Epithelial cell of esophagus (primary cell): ENCODE data around the gene CPTP.

Experiments
- DNase-seq: peaks from one replicate; pipeline ENCODE4 v3.0.0; 2010; ENCODE audit warnings: low read depth
- H3K4me3 ChIP-seq: 2 replicates; pipeline ENCODE4 v1.5.1; 2011; ENCODE audit warnings: mild to moderate bottlenecking, low read length, control low read depth
- CTCF ChIP-seq: IDR thresholded peaks from 2 replicates; pipeline ENCODE4 v1.5.1; 2011; ENCODE audit warnings: low read depth, mild to moderate bottlenecking, low read length, control low read depth, inconsistent platforms; ENCODE audit not compliant: insufficient read depth; ENCODE audit errors: missing control alignments

CPTP gene

GRCh38 chr1:1292851-1293250 lies 31.8 kb upstream of the CPTP start:
- DNase-seq = no peak
- H3K4me3 ChIP-seq = no peak overlapping the region

GRCh38 chr1:1293263-1294249 lies 31.0 kb upstream of the CPTP start:
- no peak overlapping the region for H3K4me3 ChIP-seq
- no peak for DNase-seq
- TF ChIP-seq CTCF = no peak

More at GRCh38 chr1:1292851-1293250, 31.8 kb upstream of the CPTP start:
- no peak for TF ChIP-seq CTCF

DNA sequence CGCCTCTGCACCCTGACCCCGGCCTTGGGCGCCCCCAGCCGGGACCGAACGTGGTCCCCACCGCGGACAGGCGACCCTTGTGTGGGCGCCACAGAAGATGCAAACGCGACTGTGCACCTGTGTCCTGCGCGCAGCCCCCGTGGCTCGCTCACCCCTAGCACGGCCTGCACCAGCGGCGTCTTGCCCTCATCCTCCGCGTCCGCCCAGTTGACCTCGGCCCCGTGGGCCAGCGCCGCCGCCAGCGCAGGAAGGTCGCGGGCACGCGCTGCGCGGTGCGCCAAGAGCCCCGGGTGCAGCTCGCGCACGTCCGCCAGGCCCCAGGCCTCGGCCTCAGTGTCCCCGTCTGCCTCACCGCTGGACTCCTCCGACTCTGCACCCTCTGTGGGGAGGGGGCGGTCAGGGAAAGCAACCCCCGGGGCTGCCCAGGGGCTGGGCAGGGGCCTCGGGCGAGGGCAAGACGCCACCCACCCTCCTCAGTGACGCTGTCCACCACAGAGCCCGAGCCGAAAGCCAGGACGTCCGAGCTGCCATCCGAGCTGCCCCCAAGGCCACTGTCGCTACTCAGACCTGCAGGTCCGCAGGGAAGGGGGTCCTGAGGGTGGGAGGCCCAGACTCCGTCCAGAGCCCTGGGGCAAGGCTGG lies 30.2 kb upstream of the CPTP start:
- no peak for TF ChIP-seq CTCF
- DNase-seq = no peak

GRCh38 chr1:1295154-1295923 lies 29.3 kb upstream of the CPTP start:
- no peak for TF ChIP-seq CTCF

More for the DNA sequence above, 30.2 kb upstream of the CPTP start:
- H3K4me3 ChIP-seq = no peak overlapping the region

DNA sequence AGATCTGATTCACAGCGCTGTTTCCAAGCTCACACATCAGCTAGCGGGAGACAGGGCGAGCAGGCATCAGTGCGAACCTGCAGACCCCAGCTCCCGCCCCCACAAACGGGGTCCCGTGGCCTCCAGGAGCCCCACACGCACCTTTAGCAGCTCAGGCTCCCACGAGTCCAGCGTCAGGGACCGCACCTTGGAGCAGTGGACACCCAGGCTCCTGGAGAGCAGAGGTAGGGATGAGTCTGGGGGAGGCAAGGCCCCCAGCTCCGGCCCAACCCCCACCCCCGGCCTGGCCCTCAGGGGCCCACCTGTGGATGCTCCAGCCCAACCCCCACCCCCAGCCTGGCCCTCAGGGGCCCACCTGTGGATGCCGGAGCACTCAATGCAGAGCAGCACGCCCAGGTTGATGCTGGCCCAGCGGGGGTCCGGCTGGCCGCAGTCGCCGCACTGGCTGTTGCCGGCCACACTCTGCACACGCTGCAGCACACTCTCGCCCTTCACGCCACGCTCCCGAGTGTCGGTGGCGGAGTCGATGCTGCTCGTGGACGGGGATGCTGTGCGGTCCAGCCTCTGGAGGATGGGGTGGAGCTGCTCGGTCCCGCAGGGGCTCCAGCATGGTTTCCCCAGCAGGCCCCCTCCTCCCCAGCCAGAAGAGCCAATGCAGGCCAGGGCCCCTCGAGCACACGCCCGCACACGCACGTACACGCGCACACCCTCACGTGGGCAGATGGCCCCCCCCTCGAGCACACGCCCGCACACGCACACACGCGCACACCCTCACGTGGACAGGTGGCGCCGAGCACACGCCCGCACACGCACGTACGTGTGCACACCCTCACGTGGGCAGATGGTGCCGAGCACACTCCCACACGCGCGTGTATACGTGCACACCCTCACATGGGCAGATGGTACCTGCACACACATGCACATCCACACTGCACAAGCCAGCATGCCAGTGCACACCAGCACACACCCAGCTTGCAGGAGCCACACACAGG lies 28.2 kb upstream of the CPTP start:
- no peak for TF ChIP-seq CTCF
- no peak for DNase-seq
- H3K4me3 ChIP-seq = no peak overlapping the region

More at GRCh38 chr1:1295154-1295923, 29.3 kb upstream of the CPTP start:
- H3K4me3 ChIP-seq = no peak overlapping the region
- DNase-seq = no peak
